AG10803 (cell line): ENCODE data around the gene MCRIP2.
A peak's percentile ranks its signal among the peaks of the same experiment; 100 is the strongest.

Experiments
- DNase-seq: peaks from one replicate; pipeline ENCODE4 v3.0.0; 2010; ENCODE audit warnings: low read depth
- H3K4me3 ChIP-seq: 2 replicates; pipeline ENCODE4 v1.5.1; 2011; ENCODE audit warnings: mild to moderate bottlenecking, low read length, control low read depth
- TF ChIP-seq, protein P1 (sequence below): conservative IDR thresholded peaks from 2 replicates; pipeline ENCODE4 v1.5.1; 2011; ENCODE audit warnings: mild to moderate bottlenecking, low read length, control low read depth, inconsistent platforms

Gene MCRIP2, protein sequence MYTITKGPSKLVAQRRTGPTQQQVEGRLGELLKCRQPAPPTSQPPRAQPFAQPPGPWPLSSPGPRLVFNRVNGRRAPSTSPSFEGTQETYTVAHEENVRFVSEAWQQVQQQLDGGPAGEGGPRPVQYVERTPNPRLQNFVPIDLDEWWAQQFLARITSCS

GRCh38 chr16:641326-642188 lies at the start of gene MCRIP2:
Gene MCRIP2, plus strand, starts transcription at chr16:641828. Its CDS starts 164 bp downstream, at chr16:641992.
- TF ChIP-seq, protein P1, sequence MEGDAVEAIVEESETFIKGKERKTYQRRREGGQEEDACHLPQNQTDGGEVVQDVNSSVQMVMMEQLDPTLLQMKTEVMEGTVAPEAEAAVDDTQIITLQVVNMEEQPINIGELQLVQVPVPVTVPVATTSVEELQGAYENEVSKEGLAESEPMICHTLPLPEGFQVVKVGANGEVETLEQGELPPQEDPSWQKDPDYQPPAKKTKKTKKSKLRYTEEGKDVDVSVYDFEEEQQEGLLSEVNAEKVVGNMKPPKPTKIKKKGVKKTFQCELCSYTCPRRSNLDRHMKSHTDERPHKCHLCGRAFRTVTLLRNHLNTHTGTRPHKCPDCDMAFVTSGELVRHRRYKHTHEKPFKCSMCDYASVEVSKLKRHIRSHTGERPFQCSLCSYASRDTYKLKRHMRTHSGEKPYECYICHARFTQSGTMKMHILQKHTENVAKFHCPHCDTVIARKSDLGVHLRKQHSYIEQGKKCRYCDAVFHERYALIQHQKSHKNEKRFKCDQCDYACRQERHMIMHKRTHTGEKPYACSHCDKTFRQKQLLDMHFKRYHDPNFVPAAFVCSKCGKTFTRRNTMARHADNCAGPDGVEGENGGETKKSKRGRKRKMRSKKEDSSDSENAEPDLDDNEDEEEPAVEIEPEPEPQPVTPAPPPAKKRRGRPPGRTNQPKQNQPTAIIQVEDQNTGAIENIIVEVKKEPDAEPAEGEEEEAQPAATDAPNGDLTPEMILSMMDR, result no peak
- peak; percentile 72 for DNase-seq
- H3K4me3 ChIP-seq, result peak within 1 kb of the TSS; percentile 77

DNA sequence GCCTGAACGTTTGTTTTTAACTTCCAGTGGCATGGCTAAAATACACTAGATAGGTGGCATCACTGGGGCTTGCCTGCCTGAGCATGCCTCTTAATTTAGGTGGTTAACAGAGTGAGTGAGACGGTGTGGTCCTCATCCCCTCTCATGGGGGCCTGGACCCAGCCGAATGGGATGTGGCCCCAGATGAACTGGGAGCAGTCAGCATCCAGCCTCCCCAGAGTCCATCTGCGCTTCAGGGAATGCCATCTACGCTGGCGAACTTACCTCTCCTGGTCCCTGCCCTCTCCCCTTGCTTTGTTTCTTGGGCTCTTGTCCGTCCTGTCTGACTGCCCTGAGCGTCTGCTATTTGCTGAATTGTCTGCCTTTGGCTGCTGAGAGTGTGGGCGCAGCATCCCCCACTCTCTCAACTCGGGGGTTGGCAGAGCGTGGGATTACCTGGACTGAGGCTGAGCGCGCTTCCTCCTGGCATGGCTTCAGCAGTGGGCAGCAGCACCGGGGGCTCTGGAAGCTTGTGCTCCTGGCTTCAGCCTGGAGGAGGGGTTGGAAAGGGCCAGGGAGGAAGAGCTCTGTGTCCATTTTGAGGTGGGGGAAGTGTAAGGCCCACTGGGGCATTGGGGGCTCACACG lies 49.6 kb upstream of the MCRIP2 start:
- TF ChIP-seq, protein P1, result no peak
- H3K4me3 ChIP-seq, result no peak overlapping the region; the same call in 1 of the 2 replicates
- DNase-seq, result no peak

GRCh38 chr16:592518-593306 lies 48.9 kb upstream of the MCRIP2 start:
- no peak overlapping the region for H3K4me3 ChIP-seq
- TF ChIP-seq, protein P1, result no peak
- DNase-seq, result peak; percentile 43

GRCh38 chr16:593406-593805 lies 48.2 kb upstream of the MCRIP2 start:
- DNase-seq, result no peak
- H3K4me3 ChIP-seq, result no peak overlapping the region
- TF ChIP-seq, protein P1, result no peak

GRCh38 chr16:593807-594206 lies 47.8 kb upstream of the MCRIP2 start:
- TF ChIP-seq, protein P1, result no peak
- no peak overlapping the region for H3K4me3 ChIP-seq

DNA sequence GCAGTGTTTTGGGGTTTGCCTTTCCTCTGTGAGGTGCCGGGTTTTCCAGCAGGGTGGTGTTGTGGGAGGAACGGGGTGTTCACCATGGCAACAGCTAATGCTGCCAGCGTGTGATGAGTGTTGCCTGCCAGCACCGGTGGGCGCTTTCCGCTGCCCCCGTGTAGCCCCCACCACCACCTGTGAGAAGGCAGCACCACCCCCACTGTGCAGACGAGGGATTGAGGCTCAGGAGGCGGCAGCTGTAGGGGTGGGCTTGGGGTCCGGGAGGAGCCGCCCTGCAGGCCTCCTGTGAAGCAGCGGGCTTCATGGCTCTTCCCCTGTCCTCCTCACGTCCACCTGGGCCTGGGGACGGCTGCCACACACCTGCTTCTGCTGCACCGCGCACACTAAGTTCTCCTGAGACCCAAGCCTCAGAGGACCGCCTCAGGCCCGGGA lies 46.5 kb upstream of the MCRIP2 start:
- TF ChIP-seq, protein P1, result no peak

More at GRCh38 chr16:593807-594206, 47.8 kb upstream of the MCRIP2 start:
- DNase-seq, result no peak

More for the DNA sequence above, 46.5 kb upstream of the MCRIP2 start:
- no peak for DNase-seq
- no peak overlapping the region for H3K4me3 ChIP-seq
